Myometrial cell (primary cell): Measurements from ENCODE around the gene PCSK1. TPM values are rescaled to one million over a fixed set of nuclear protein-coding genes. Genes with fewer than 3 reads are reported as not detected.

Experiments
- total RNA-seq: library from RNA; depleted of rRNA; stranded (reverse); fragments of >200 nt; gene quantifications from 2 replicates; pipeline ENCODE4 v1.2.3, GENCODE V29; 2015

The PCSK1 gene
- total RNA-seq: under 0.01 and 0.58 TPM in 2 replicates

DNA sequence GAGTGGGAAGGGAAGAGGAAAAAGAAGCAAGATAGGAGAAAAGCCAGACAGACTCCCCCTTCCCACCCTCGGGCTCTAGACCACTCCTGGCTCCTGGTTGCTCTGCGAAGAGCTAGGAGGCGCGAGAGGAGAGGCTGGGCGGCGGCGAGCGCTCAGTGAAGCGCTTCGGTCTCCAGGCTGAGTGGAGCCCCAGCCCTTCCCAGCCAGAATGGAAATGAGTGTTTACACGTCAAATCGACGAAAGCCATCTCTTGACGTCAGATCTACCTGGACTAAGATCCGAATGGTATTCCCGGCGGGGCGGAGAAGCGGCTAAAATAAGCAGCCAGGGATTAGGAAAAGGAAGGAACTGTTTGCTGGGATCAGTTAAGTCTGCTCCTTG, at the start of gene PCSK1:
Gene PCSK1, minus strand, starts transcription at position 183 of the 382 bp plus-strand sequence. CDS start 206 bp downstream, outside the sequence.

Other genes starting within 250 kb of the PCSK1 start
- gene CAST, start 229.1 kb upstream of the PCSK1 start, total RNA-seq: 127 and 172 TPM in 2 replicates